ENCODE results near the gene SNX2. TPM values are rescaled to one million over a fixed set of nuclear protein-coding genes. Genes with fewer than 3 reads are reported as not detected.

SNX2 gene
- 100 to 1,000 TPM in 1 of 2 donors, 10 to 100 TPM in 1; 95.1 to 104 TPM for total RNA-seq
- polyA plus RNA-seq (ENCODE audit: insufficient read length in 2 of 2) = 10 to 100 TPM; 77.1 to 85.9 TPM
- long read RNA-seq, donor 1, transcript SNX2-201 (15 exons, 2,128 nt) = major isoform, 23 of 112 reads
- long read RNA-seq, donor 1, partial matches to known transcripts = 82 of 112 reads
- long read RNA-seq, donor 1, other reads (novel, unspliced or antisense) = 7 of 112 reads
- long read RNA-seq, donor 2, partial matches to known transcripts = 0 of 3 reads
- long read RNA-seq, donor 2, other reads (novel, unspliced or antisense) = 0 of 3 reads
- long read RNA-seq, donor 3, partial matches to known transcripts = 15 of 20 reads
- long read RNA-seq, donor 3, other reads (novel, unspliced or antisense) = 0 of 20 reads
- long read RNA-seq, donor 4, transcript SNX2-201 (15 exons, 2,128 nt) = major isoform, 18 of 48 reads
- long read RNA-seq, donor 4, partial matches to known transcripts = 12 of 48 reads
- long read RNA-seq, donor 4, other reads (novel, unspliced or antisense) = 11 of 48 reads

- H3K4me1 ChIP-seq (ENCODE audit: control insufficient read depth, insufficient read depth, low read length) = no peaks in the 10 kb centered on the region
- WGBS (ENCODE audit: insufficient coverage) = under 1% methylated on average over 64 of the region's 67 CpGs
- peak within 1 kb of the TSS; percentile 89 for H3K27ac ChIP-seq (ENCODE audit: low read depth, low read length)
- DNase-seq (ENCODE audit: low read depth in 4 of 6, low spot score in 6 of 6) = peak; percentile 75 to 97 (median 85)
- no peaks in the 10 kb centered on the region for H3K9me3 ChIP-seq (ENCODE audit: control insufficient read depth, insufficient read depth, low read length)
- no peaks in the 10 kb centered on the region for H3K36me3 ChIP-seq (ENCODE audit: control insufficient read depth, insufficient read depth, low read length)
- H3K4me3 ChIP-seq (ENCODE audit: low read depth, low read length) = peak within 1 kb of the TSS; percentile 99
- H3K27me3 ChIP-seq (ENCODE audit: control insufficient read depth, insufficient read depth, low read length) = no peaks in the 10 kb centered on the region
Observed at GRCh38 chr5:122774861-122775549, at the start of gene SNX2. SNX2 (plus strand) TSS chr5:122775080; CDS start chr5:122775104, 24 bp downstream.

GRCh38 chr5:122727112-122727541 is 47.8 kb upstream of the SNX2 start:
- no peak for DNase-seq (ENCODE audit: low read depth in 4 of 6, low spot score in 6 of 6)
- Histone ChIP-seq H3K4me3 (ENCODE audit: low read depth, low read length) (no peak overlapping the region), H3K4me1 (ENCODE audit: control insufficient read depth, insufficient read depth, low read length) (no peaks in the 10 kb centered on the region), H3K27me3 (ENCODE audit: control insufficient read depth, insufficient read depth, low read length) (no peaks in the 10 kb centered on the region), H3K9me3 (ENCODE audit: control insufficient read depth, insufficient read depth, low read length) (no peaks in the 10 kb centered on the region), H3K27ac (ENCODE audit: low read depth, low read length) (no peak overlapping the region), H3K36me3 (ENCODE audit: control insufficient read depth, insufficient read depth, low read length) (no peaks in the 10 kb centered on the region)
- 80% methylated on average over 1 of the region's 4 CpGs for WGBS (ENCODE audit: insufficient coverage)

- Histone ChIP-seq H3K36me3 (ENCODE audit: control insufficient read depth, insufficient read depth, low read length) (no peaks in the 10 kb centered on the region), H3K9me3 (ENCODE audit: control insufficient read depth, insufficient read depth, low read length) (no peaks in the 10 kb centered on the region), H3K4me3 (ENCODE audit: low read depth, low read length) (no peak overlapping the region), H3K4me1 (ENCODE audit: control insufficient read depth, insufficient read depth, low read length) (no peaks in the 10 kb centered on the region), H3K27me3 (ENCODE audit: control insufficient read depth, insufficient read depth, low read length) (no peaks in the 10 kb centered on the region), H3K27ac (ENCODE audit: low read depth, low read length) (no peak overlapping the region)
- no peak for DNase-seq (ENCODE audit: low read depth in 4 of 6, low spot score in 6 of 6)
- no CpG with 5 or more reads among the region's 1 CpG for WGBS (ENCODE audit: insufficient coverage)
Observed at GRCh38 chr5:122730037-122730436, 44.8 kb upstream of the SNX2 start.

- no CpG with 5 or more reads among the region's 1 CpG for WGBS (ENCODE audit: insufficient coverage)
- Histone ChIP-seq H3K4me3 (ENCODE audit: low read depth, low read length) (no peak overlapping the region), H3K36me3 (ENCODE audit: control insufficient read depth, insufficient read depth, low read length) (no peaks in the 10 kb centered on the region), H3K27ac (ENCODE audit: low read depth, low read length) (no peak overlapping the region), H3K9me3 (ENCODE audit: control insufficient read depth, insufficient read depth, low read length) (no peaks in the 10 kb centered on the region), H3K27me3 (ENCODE audit: control insufficient read depth, insufficient read depth, low read length) (no peaks in the 10 kb centered on the region), H3K4me1 (ENCODE audit: control insufficient read depth, insufficient read depth, low read length) (no peaks in the 10 kb centered on the region)
- no peak for DNase-seq (ENCODE audit: low read depth in 4 of 6, low spot score in 6 of 6)
Observed at GRCh38 chr5:122730456-122730855, 44.4 kb upstream of the SNX2 start.

- Histone ChIP-seq H3K27me3 (ENCODE audit: control insufficient read depth, insufficient read depth, low read length) (no peaks in the 10 kb centered on the region), H3K36me3 (ENCODE audit: control insufficient read depth, insufficient read depth, low read length) (no peaks in the 10 kb centered on the region), H3K9me3 (ENCODE audit: control insufficient read depth, insufficient read depth, low read length) (no peaks in the 10 kb centered on the region), H3K27ac (ENCODE audit: low read depth, low read length) (no peak overlapping the region), H3K4me1 (ENCODE audit: control insufficient read depth, insufficient read depth, low read length) (no peaks in the 10 kb centered on the region), H3K4me3 (ENCODE audit: low read depth, low read length) (no peak overlapping the region)
- WGBS (ENCODE audit: insufficient coverage) = 81% methylated on average over 4 of the region's 9 CpGs
- no peak for DNase-seq (ENCODE audit: low read depth in 4 of 6, low spot score in 6 of 6)
Observed at GRCh38 chr5:122736086-122736845, 38.6 kb upstream of the SNX2 start.

- H3K9me3 ChIP-seq (ENCODE audit: control insufficient read depth, insufficient read depth, low read length) = no peaks in the 10 kb centered on the region
- no peaks in the 10 kb centered on the region for H3K36me3 ChIP-seq (ENCODE audit: control insufficient read depth, insufficient read depth, low read length)
- H3K4me1 ChIP-seq (ENCODE audit: control insufficient read depth, insufficient read depth, low read length) = no peaks in the 10 kb centered on the region
Observed at GRCh38 chr5:122738088-122738487, 36.8 kb upstream of the SNX2 start.

GRCh38 chr5:122741681-122742080 is 33.2 kb upstream of the SNX2 start:
- no peak for DNase-seq (ENCODE audit: low read depth in 4 of 6, low spot score in 6 of 6)
- WGBS (ENCODE audit: insufficient coverage) = 50% methylated on average over 2 of the region's 2 CpGs

More at GRCh38 chr5:122738088-122738487, 36.8 kb upstream of the SNX2 start:
- Histone ChIP-seq H3K4me3 (ENCODE audit: low read depth, low read length) (no peak overlapping the region), H3K27me3 (ENCODE audit: control insufficient read depth, insufficient read depth, low read length) (no peaks in the 10 kb centered on the region), H3K27ac (ENCODE audit: low read depth, low read length) (no peak overlapping the region)
- no peak for DNase-seq (ENCODE audit: low read depth in 4 of 6, low spot score in 6 of 6)

GRCh38 chr5:122743261-122743660 is 31.6 kb upstream of the SNX2 start:
- H3K27me3 ChIP-seq (ENCODE audit: control insufficient read depth, insufficient read depth, low read length) = no peaks in the 10 kb centered on the region
- 91% methylated on average over 3 of the region's 3 CpGs for WGBS (ENCODE audit: insufficient coverage)
- H3K4me3 ChIP-seq (ENCODE audit: low read depth, low read length) = no peak overlapping the region
- no peaks in the 10 kb centered on the region for H3K4me1 ChIP-seq (ENCODE audit: control insufficient read depth, insufficient read depth, low read length)
- H3K9me3 ChIP-seq (ENCODE audit: control insufficient read depth, insufficient read depth, low read length) = no peaks in the 10 kb centered on the region
- no peak for DNase-seq (ENCODE audit: low read depth in 4 of 6, low spot score in 6 of 6)
- no peak overlapping the region for H3K27ac ChIP-seq (ENCODE audit: low read depth, low read length)
- H3K36me3 ChIP-seq (ENCODE audit: control insufficient read depth, insufficient read depth, low read length) = no peaks in the 10 kb centered on the region

More at GRCh38 chr5:122741681-122742080, 33.2 kb upstream of the SNX2 start:
- Histone ChIP-seq H3K4me1 (ENCODE audit: control insufficient read depth, insufficient read depth, low read length) (no peaks in the 10 kb centered on the region), H3K9me3 (ENCODE audit: control insufficient read depth, insufficient read depth, low read length) (no peaks in the 10 kb centered on the region), H3K27ac (ENCODE audit: low read depth, low read length) (no peak overlapping the region), H3K27me3 (ENCODE audit: control insufficient read depth, insufficient read depth, low read length) (no peaks in the 10 kb centered on the region), H3K36me3 (ENCODE audit: control insufficient read depth, insufficient read depth, low read length) (no peaks in the 10 kb centered on the region), H3K4me3 (ENCODE audit: low read depth, low read length) (no peak overlapping the region)

- Histone ChIP-seq H3K27me3 (ENCODE audit: control insufficient read depth, insufficient read depth, low read length) (no peaks in the 10 kb centered on the region), H3K36me3 (ENCODE audit: control insufficient read depth, insufficient read depth, low read length) (no peaks in the 10 kb centered on the region), H3K4me3 (ENCODE audit: low read depth, low read length) (no peak overlapping the region), H3K27ac (ENCODE audit: low read depth, low read length) (no peak overlapping the region), H3K4me1 (ENCODE audit: control insufficient read depth, insufficient read depth, low read length) (no peaks in the 10 kb centered on the region), H3K9me3 (ENCODE audit: control insufficient read depth, insufficient read depth, low read length) (no peaks in the 10 kb centered on the region)
- no CpG with 5 or more reads among the region's 2 CpGs for WGBS (ENCODE audit: insufficient coverage)
- no peak for DNase-seq (ENCODE audit: low read depth in 4 of 6, low spot score in 6 of 6)
Observed at GRCh38 chr5:122745597-122745996, 29.3 kb upstream of the SNX2 start.
